Karpas-422 (cell line): ENCODE data around the gene KIF21A. TPM values are rescaled to one million over a fixed set of nuclear protein-coding genes. Genes with fewer than 3 reads are reported as not detected.
A peak's percentile ranks its signal among the peaks of the same experiment; 100 is the strongest.

Experiments
- DNase-seq: peaks from one replicate; pipeline ENCODE4 v3.0.0-alpha.2; 2015
- H2AFZ ChIP-seq: fragments of 200-600 bp; sonication (generic); 2 replicates; pipeline ENCODE4 v1.6.1; 2014; ENCODE audit warnings: antibody characterized with exemption, low read length, mixed read lengths
- H3K27ac ChIP-seq: fragments of 200-600 bp; sonication (generic); 2 replicates; pipeline ENCODE4 v1.5.1; 2014; ENCODE audit warnings: mild to moderate bottlenecking, low read length, moderate library complexity
- H3K27me3 ChIP-seq: fragments of 200-600 bp; sonication (generic); 2 replicates; pipeline ENCODE4 v1.6.1; 2014; ENCODE audit warnings: low read length, mixed read lengths
- H3K36me3 ChIP-seq: fragments of 200-600 bp; sonication (generic); 2 replicates; pipeline ENCODE4 v1.6.1; 2014; ENCODE audit warnings: low read length, mixed read lengths; ENCODE audit not compliant: insufficient read depth
- H3K4me1 ChIP-seq: fragments of 200-600 bp; sonication (generic); 2 replicates; pipeline ENCODE4 v1.6.1; 2014; ENCODE audit warnings: mild to moderate bottlenecking, low read length, mixed read lengths
- H3K4me2 ChIP-seq: fragments of 200-600 bp; sonication (generic); 2 replicates; pipeline ENCODE4 v1.6.1; 2014; ENCODE audit warnings: low read length, low read depth, mild to moderate bottlenecking; ENCODE audit not compliant: poor library complexity, severe bottlenecking
- H3K4me3 ChIP-seq: fragments of 200-600 bp; sonication (generic); 2 replicates; pipeline ENCODE4 v1.5.1; 2014; ENCODE audit warnings: mild to moderate bottlenecking, antibody characterized with exemption, low read length, mixed read lengths
- H3K79me2 ChIP-seq: fragments of 200-600 bp; sonication (generic); 2 replicates; pipeline ENCODE4 v1.6.1; 2014; ENCODE audit warnings: mild to moderate bottlenecking, low read length, mixed read lengths
- H3K9ac ChIP-seq: fragments of 200-600 bp; sonication (generic); 2 replicates; pipeline ENCODE4 v1.6.0; 2014; ENCODE audit warnings: low read length
- H3K9me2 ChIP-seq: fragments of 200-600 bp; sonication (generic), shearing (Covaris generic); replicated peaks from 2 replicates; pipeline ENCODE4 v1.6.0; 2014; ENCODE audit warnings: mild to moderate bottlenecking, low read length, moderate library complexity; ENCODE audit not compliant: insufficient read depth
- H3K9me3 ChIP-seq: fragments of 300-700, 200-600 bp; sonication (generic); 2 replicates; pipeline ENCODE4 v1.6.1; 2014; ENCODE audit warnings: low read length, mixed read lengths
- H4K20me1 ChIP-seq: fragments of 200-600 bp; sonication (generic); 2 replicates; pipeline ENCODE4 v1.6.1; 2014; ENCODE audit warnings: mild to moderate bottlenecking, antibody characterized with exemption, low read length, low read depth; ENCODE audit not compliant: insufficient read depth
- total RNA-seq: library from RNA; depleted of rRNA; stranded (reverse); fragments of >200 nt; shearing (Covaris generic); gene quantifications from 2 replicates; pipeline ENCODE4 v1.2.3, GENCODE V29; 2014; ENCODE audit warnings: low replicate concordance

Gene KIF21A
- total RNA-seq, 1 experiment from 2014 or later = 0.82 TPM

- Histone ChIP-seq H3K9me2 (no peaks in the 10 kb centered on the region), H3K36me3 (no peaks in the 10 kb centered on the region), H3K27ac (no peak overlapping the region), H3K4me2 (peak overlapping the region; percentile 37), H3K9ac (no peak overlapping the region), H4K20me1 (no peaks in the 10 kb centered on the region), H3K4me3 (no peak overlapping the region), H3K9me3 (no peaks in the 10 kb centered on the region), H2AFZ (no peak overlapping the region), H3K4me1 (peaks cover 8% of the 10 kb centered on the region), H3K27me3 (no peaks in the 10 kb centered on the region), H3K79me2 (no peaks in the 10 kb centered on the region)
- DNase-seq = no peak
Measured at GRCh38 chr12:39372929-39373328, 70.0 kb downstream of the KIF21A start.

- Histone ChIP-seq H2AFZ (no peak overlapping the region), H3K27ac (no peak overlapping the region), H3K4me3 (no peak overlapping the region), H3K79me2 (no peaks in the 10 kb centered on the region), H3K4me2 (peak overlapping the region; percentile 37), H4K20me1 (no peaks in the 10 kb centered on the region), H3K9ac (no peak overlapping the region), H3K27me3 (no peaks in the 10 kb centered on the region), H3K9me2 (no peaks in the 10 kb centered on the region), H3K4me1 (peaks cover 8% of the 10 kb centered on the region), H3K36me3 (no peaks in the 10 kb centered on the region), H3K9me3 (no peaks in the 10 kb centered on the region)
- no peak for DNase-seq
Measured at GRCh38 chr12:39372204-39372925, 70.6 kb downstream of the KIF21A start.

- no peak overlapping the region for H3K4me3 ChIP-seq
- H3K27ac ChIP-seq = no peak overlapping the region
- H3K36me3 ChIP-seq = no peaks in the 10 kb centered on the region
- DNase-seq = no peak
- no peaks in the 10 kb centered on the region for H3K79me2 ChIP-seq
- H4K20me1 ChIP-seq = no peaks in the 10 kb centered on the region
- H3K9me3 ChIP-seq = no peaks in the 10 kb centered on the region
- H3K4me1 ChIP-seq = peaks cover 8% of the 10 kb centered on the region
- no peak overlapping the region for H3K4me2 ChIP-seq
- H3K9ac ChIP-seq = no peak overlapping the region
- H3K9me2 ChIP-seq = no peaks in the 10 kb centered on the region
- no peaks in the 10 kb centered on the region for H3K27me3 ChIP-seq
- H2AFZ ChIP-seq = no peak overlapping the region
Measured at GRCh38 chr12:39369756-39370155, 73.2 kb downstream of the KIF21A start.

- no peaks in the 10 kb centered on the region for H3K36me3 ChIP-seq
- H3K9me3 ChIP-seq = no peaks in the 10 kb centered on the region
- no peaks in the 10 kb centered on the region for H3K79me2 ChIP-seq
- H3K4me1 ChIP-seq = peaks cover 8% of the 10 kb centered on the region
- no peaks in the 10 kb centered on the region for H3K27me3 ChIP-seq
- no peak overlapping the region for H3K9ac ChIP-seq
- no peaks in the 10 kb centered on the region for H4K20me1 ChIP-seq
- no peak overlapping the region for H3K4me3 ChIP-seq
- no peak overlapping the region for H3K4me2 ChIP-seq
- no peak overlapping the region for H3K27ac ChIP-seq
- no peak overlapping the region for H2AFZ ChIP-seq
- H3K9me2 ChIP-seq = no peaks in the 10 kb centered on the region
- DNase-seq = no peak
Measured at GRCh38 chr12:39368891-39369290, 74.0 kb downstream of the KIF21A start.

GRCh38 chr12:39368096-39368495, 74.8 kb downstream of the KIF21A start:
- Histone ChIP-seq H3K4me2 (no peak overlapping the region), H3K4me1 (peaks cover 5% of the 10 kb centered on the region), H3K4me3 (no peak overlapping the region), H3K79me2 (no peaks in the 10 kb centered on the region), H3K36me3 (no peaks in the 10 kb centered on the region), H3K9me2 (no peaks in the 10 kb centered on the region), H3K9me3 (no peaks in the 10 kb centered on the region), H2AFZ (no peak overlapping the region), H3K27me3 (no peaks in the 10 kb centered on the region), H3K9ac (no peak overlapping the region), H4K20me1 (no peaks in the 10 kb centered on the region), H3K27ac (no peak overlapping the region)
- DNase-seq = no peak

GRCh38 chr12:39367494-39367893, 75.4 kb downstream of the KIF21A start:
- no peak for DNase-seq
- no peak overlapping the region for H2AFZ ChIP-seq
- no peak overlapping the region for H3K27ac ChIP-seq
- H4K20me1 ChIP-seq = no peaks in the 10 kb centered on the region
- H3K27me3 ChIP-seq = no peaks in the 10 kb centered on the region
- no peaks in the 10 kb centered on the region for H3K36me3 ChIP-seq
- no peak overlapping the region for H3K4me2 ChIP-seq
- H3K4me1 ChIP-seq = no peaks in the 10 kb centered on the region
- no peaks in the 10 kb centered on the region for H3K9me2 ChIP-seq
- no peak overlapping the region for H3K9ac ChIP-seq
- H3K9me3 ChIP-seq = no peaks in the 10 kb centered on the region
- no peaks in the 10 kb centered on the region for H3K79me2 ChIP-seq
- no peak overlapping the region for H3K4me3 ChIP-seq

- H3K4me2 ChIP-seq = no peak overlapping the region
- no peak overlapping the region for H2AFZ ChIP-seq
- no peak overlapping the region for H3K27ac ChIP-seq
- no peak overlapping the region for H3K4me3 ChIP-seq
- DNase-seq = no peak
- no peaks in the 10 kb centered on the region for H3K27me3 ChIP-seq
- H3K79me2 ChIP-seq = no peaks in the 10 kb centered on the region
- H3K9me2 ChIP-seq = no peaks in the 10 kb centered on the region
- H3K4me1 ChIP-seq = no peaks in the 10 kb centered on the region
- no peaks in the 10 kb centered on the region for H3K9me3 ChIP-seq
- H3K9ac ChIP-seq = no peak overlapping the region
- no peaks in the 10 kb centered on the region for H3K36me3 ChIP-seq
- no peaks in the 10 kb centered on the region for H4K20me1 ChIP-seq
Measured at GRCh38 chr12:39365364-39366001, 77.4 kb downstream of the KIF21A start.

- Histone ChIP-seq H4K20me1 (no peaks in the 10 kb centered on the region), H3K79me2 (no peaks in the 10 kb centered on the region), H3K9me3 (no peaks in the 10 kb centered on the region), H3K9ac (no peak overlapping the region), H2AFZ (no peak overlapping the region), H3K9me2 (no peaks in the 10 kb centered on the region), H3K4me3 (no peak overlapping the region), H3K36me3 (no peaks in the 10 kb centered on the region), H3K4me2 (no peak overlapping the region), H3K4me1 (no peaks in the 10 kb centered on the region), H3K27me3 (no peaks in the 10 kb centered on the region), H3K27ac (no peak overlapping the region)
- no peak for DNase-seq
Measured at GRCh38 chr12:39364196-39364595, 78.7 kb downstream of the KIF21A start.
